GM18508 (cell line): ENCODE measurements around the gene ETS1.

Experiments used
- ATAC-seq: cut with Tn5 transposase; IDR thresholded peaks from one replicate; pipeline ENCODE4 v1.9.1; 2021; ENCODE audit warnings: moderate number of reproducible peaks; ENCODE audit not compliant: insufficient read depth, unreplicated experiment

Gene ETS1

GRCh38 chr11:128548649-128549255 lies 38.6 kb downstream of the ETS1 start:
- ATAC-seq, result no peak

GRCh38 chr11:128547946-128548648 lies 39.3 kb downstream of the ETS1 start:
- ATAC-seq, result no peak

GRCh38 chr11:128546916-128547315 lies 40.4 kb downstream of the ETS1 start:
- ATAC-seq, result no peak

- ATAC-seq, result no peak
Measured at GRCh38 chr11:128544471-128545051, 42.8 kb downstream of the ETS1 start.

GRCh38 chr11:128540469-128540868 lies 46.9 kb downstream of the ETS1 start:
- ATAC-seq, result no peak

GRCh38 chr11:128536506-128536905 lies 50.9 kb downstream of the ETS1 start:
- no peak for ATAC-seq

GRCh38 chr11:128535468-128536457 lies 51.6 kb downstream of the ETS1 start:
- ATAC-seq, result no peak

- ATAC-seq, result no peak
Measured at GRCh38 chr11:128533472-128533871, 53.9 kb downstream of the ETS1 start.

- no peak for ATAC-seq
Measured at GRCh38 chr11:128532572-128533091, 54.7 kb downstream of the ETS1 start.

- ATAC-seq, result no peak
Measured at GRCh38 chr11:128532016-128532571, 55.3 kb downstream of the ETS1 start.

- no peak for ATAC-seq
Measured at GRCh38 chr11:128531588-128531987, 55.8 kb downstream of the ETS1 start.

- ATAC-seq, result no peak
Measured at GRCh38 chr11:128530118-128531074, 57.0 kb downstream of the ETS1 start.

GRCh38 chr11:128528294-128528693 lies 59.1 kb downstream of the ETS1 start:
- ATAC-seq, result no peak

- no peak for ATAC-seq
Measured at GRCh38 chr11:128527046-128527445, 60.3 kb downstream of the ETS1 start.

GRCh38 chr11:128525411-128526243 lies 61.7 kb downstream of the ETS1 start:
- no peak for ATAC-seq

GRCh38 chr11:128524172-128524571 lies 63.2 kb downstream of the ETS1 start:
- no peak for ATAC-seq

- ATAC-seq, result no peak
Measured at GRCh38 chr11:128523641-128524040, 63.7 kb downstream of the ETS1 start.

GRCh38 chr11:128522943-128523518 lies 64.3 kb downstream of the ETS1 start:
- ATAC-seq, result no peak
